ENCODE results near the gene RFPL4AL1.
"Not testable (repeated sequence)": the region's sequence is repeated elsewhere in the genome, so short reads cannot be mapped to it uniquely, and the experiment has no call there.

Gene RFPL4AL1

GRCh38 chr19:55768818-55769217 lies at the start of gene RFPL4AL1:
TSS of gene RFPL4AL1 (plus strand) at chr19:55769118. CDS start at chr19:55771805, 2,687 bp downstream.
- not testable (repeated sequence) for DNase-seq (ENCODE audit: low read depth, low spot score)

DNA sequence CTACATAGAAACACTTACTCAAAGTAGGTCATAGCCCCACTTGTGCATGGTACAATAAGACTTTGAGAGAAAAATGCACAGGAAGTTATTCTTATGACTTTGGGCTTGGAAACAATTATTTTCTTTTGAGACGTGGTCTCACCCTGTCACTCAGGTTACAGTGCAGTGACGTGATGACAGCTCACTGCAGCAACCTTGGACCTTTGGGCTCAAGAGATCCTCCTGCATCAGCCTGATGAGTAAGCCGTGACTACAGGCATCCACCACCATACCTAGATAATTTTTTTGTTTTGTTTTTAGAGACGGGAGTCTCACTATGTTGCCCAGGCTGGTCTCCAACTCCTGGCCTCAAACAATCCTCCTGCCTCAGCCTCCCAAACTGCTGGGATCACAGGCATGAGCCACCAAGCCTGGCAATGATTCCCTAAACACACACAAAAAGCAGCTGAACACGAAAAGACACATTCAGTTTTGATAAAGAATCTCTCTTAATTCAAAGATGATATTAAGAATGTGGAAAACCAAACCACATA lies 48.6 kb upstream of the RFPL4AL1 start:
- no peak for DNase-seq (ENCODE audit: low read depth, low spot score)

GRCh38 chr19:55720801-55721200 lies 48.1 kb upstream of the RFPL4AL1 start:
- DNase-seq (ENCODE audit: low read depth, low spot score) = no peak

- DNase-seq (ENCODE audit: low read depth, low spot score) = no peak
Measured at GRCh38 chr19:55723491-55723890, 45.4 kb upstream of the RFPL4AL1 start.

- not testable (repeated sequence) for DNase-seq (ENCODE audit: low read depth, low spot score)
Measured at GRCh38 chr19:55730378-55730777, 38.5 kb upstream of the RFPL4AL1 start.

- no peak for DNase-seq (ENCODE audit: low read depth, low spot score)
Measured at GRCh38 chr19:55738302-55738701, 30.6 kb upstream of the RFPL4AL1 start, which contains the start of gene NLRP9. TSS of gene NLRP9 (minus strand) at chr19:55738402. CDS start at chr19:55738374, 28 bp downstream.

DNA sequence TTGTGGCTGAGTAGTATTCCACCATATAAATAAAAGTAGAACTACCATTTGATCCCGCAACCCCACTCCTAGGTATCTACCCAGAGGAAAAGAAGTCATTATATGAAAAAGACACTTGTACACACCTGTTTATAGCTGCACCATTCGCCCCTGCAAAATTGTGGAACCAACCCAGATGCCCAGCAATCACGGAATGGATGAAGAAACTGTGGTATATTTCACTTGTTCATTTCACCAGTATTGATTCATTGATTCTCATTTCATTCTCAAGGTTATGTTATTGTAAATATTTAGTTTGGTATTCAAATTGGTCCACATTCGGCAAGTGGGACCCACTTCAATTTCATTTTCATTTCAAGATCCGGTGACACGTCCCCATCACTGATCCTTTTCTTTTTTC lies 18.2 kb upstream of the RFPL4AL1 start:
- no peak for DNase-seq (ENCODE audit: low read depth, low spot score)

- DNase-seq (ENCODE audit: low read depth, low spot score) = no peak
Measured at GRCh38 chr19:55753401-55753800, 15.5 kb upstream of the RFPL4AL1 start.

GRCh38 chr19:55756808-55757207 lies 12.1 kb upstream of the RFPL4AL1 start:
- not testable (repeated sequence) for DNase-seq (ENCODE audit: low read depth, low spot score)

- not testable (repeated sequence) for DNase-seq (ENCODE audit: low read depth, low spot score)
Measured at GRCh38 chr19:55758797-55759196, 10.1 kb upstream of the RFPL4AL1 start, which contains the start of gene RFPL4A. TSS of gene RFPL4A (plus strand) at chr19:55759097. CDS start at chr19:55761801, 2,704 bp downstream.

GRCh38 chr19:55766466-55766865 lies 2.5 kb upstream of the RFPL4AL1 start:
- no peak for DNase-seq (ENCODE audit: low read depth, low spot score)

DNA sequence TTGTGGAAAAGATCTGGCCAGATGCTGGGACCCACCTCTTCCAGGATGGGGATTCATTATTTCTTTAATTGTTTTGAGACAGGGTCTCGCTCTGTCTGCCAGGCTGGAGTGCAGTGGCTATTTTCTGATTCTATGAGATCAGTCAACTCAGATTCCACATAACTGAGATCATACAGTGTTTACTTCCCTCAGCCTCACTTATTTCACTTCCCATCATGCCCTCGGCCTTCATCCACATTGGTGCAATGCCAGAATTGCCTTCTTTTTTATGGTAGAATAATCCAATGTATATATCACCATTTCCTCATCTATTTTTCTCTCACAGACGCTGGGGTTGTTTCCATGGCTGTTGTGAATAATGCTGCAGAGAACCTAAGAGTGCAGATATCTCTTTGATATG lies 714 bp downstream of the RFPL4AL1 start:
- DNase-seq (ENCODE audit: low read depth, low spot score) = not testable (repeated sequence)

DNA sequence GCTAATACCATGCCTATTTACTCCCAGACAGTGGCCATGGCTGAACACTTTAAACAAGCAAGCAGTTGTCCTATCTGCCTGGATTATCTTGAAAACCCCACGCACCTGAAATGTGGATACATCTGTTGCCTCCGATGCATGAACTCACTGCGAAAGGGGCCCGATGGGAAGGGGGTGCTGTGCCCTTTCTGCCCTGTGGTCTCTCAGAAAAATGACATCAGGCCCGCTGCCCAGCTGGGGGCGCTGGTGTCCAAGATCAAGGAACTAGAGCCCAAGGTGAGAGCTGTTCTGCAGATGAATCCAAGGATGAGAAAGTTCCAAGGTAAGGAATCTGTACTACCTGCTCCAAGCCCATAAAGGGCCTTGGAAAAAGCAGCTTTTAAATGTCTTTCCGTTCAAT lies 8.6 kb downstream of the RFPL4AL1 start:
- DNase-seq (ENCODE audit: low read depth, low spot score) = no peak

GRCh38 chr19:55778331-55778730 lies 9.4 kb downstream of the RFPL4AL1 start:
- DNase-seq (ENCODE audit: low read depth, low spot score) = no peak

DNA sequence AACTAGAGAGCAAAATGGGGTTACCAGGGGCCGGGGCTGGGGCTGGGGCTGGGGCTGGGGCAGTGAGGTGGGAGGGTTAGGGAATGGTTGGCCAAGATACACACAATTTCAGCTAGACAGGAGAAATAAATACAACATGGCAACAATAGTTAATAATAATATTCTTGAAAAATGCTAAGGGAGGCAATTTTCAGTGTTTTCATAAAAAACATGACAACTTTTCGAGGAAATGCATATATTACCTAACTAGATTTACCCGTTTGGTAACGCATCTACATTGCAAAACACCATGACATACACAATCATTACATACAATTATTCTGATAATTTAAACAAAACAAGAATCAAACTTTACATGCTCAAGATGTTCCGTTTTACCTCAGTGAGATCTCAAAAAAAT lies 12.2 kb downstream of the RFPL4AL1 start:
- no peak for DNase-seq (ENCODE audit: low read depth, low spot score)

DNA sequence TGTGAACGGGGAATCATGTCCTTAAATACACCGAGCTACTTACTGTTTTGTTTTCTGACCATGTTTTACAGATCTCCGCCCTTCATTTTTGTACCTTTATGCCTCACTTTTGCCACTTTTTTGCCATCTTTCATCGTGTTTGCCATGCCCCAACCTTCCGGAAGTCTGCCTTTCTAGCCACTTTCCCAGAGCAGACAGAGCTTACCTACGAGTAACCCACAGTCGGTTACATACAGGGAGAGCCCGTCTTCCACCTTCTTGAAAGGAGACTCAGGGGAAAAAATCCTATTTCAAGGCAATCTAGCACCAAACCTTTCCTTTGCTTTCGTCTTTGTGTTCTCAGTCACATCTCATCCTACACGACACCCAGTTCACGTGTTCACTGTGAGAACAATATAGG lies 26.1 kb downstream of the RFPL4AL1 start:
- no peak for DNase-seq (ENCODE audit: low read depth, low spot score)

DNA sequence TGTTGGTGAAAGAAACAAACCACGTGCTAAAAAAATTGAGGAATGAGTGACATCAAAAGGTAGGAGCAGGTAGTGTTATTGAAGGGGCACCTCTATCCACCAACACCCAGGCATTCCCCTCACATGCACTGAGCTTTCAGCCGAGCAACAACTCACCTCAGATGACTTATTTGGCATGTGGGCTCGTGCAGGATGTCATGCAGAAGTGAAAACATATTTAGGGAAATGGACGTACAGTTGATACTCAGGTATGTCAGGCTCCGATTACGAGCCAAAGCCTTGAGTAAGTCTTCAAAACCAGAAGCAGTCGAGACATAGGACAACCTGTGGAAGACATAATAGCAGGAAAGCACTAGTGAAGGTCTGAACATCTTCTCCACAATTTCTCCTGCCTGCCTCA lies 32.5 kb downstream of the RFPL4AL1 start:
- DNase-seq (ENCODE audit: low read depth, low spot score) = no peak

DNA sequence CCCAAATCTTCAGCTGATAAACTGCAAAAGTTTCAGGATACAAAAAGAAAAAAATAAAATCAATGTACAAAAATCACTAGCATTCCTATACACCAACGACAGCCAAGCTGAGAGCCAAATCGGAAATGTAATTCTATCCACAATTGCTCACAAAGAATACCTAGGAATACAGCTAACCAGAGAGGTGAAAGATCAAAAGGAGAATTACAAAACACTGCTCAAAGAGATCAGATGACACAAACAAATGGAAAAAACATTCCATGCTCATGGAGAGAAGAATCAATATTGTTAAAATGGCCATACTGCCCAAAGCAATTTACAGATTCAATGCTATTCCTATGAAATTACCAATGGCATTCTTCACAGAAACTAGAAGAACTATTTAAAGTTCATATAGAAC lies 33.4 kb downstream of the RFPL4AL1 start:
- DNase-seq (ENCODE audit: low read depth, low spot score) = no peak

DNA sequence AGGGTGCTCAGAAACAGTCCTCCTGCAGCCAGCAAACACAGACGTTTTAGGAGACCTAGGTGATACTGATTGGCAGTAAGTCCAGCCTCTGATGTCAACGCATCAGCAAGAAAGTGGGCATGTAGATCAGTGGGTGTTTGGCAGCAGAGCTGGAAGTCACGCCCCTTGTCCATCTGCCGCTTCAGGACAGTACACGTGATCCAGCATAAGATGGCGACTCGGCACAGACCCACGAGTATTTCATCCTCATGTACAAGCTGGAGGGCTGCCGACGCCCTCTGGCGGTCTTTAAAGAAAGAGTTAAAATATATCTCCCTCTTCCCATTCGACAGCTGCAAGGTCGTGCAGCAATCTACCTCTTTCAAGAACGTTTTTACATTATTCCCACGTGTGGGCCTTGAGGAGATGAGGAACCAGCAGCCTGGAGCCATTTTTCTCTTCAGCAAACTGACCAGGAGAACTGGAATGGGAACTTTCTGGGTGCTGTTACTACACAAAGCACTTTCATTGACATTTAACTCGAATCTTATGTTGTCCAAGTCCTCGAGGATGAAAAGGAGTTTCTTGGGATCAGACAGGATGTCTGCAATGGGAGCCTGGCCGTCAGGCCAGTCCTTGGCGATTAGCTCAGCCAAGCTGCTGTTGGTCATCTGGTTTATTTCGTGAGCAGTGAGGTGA lies 40.6 kb downstream of the RFPL4AL1 start:
- no peak for DNase-seq (ENCODE audit: low read depth, low spot score)

DNA sequence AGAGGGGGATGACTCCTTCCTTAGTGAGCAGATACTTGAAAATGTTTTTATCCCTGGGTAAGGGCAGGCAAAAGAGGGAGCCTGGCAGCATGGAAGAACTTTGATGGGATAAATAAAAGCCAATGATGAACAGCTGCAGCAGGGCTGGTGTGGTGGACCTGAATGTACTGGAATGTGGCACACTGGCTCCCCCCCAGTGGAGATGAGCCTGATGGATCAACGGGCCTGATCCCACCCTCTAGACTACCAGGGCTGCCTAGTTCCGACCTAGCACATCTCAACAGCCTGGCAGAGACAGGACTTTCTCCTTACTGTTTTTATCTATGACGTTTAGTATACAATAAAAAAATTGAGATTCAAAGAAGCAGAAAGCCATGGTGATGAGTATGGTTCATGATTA lies 42.4 kb downstream of the RFPL4AL1 start:
- DNase-seq (ENCODE audit: low read depth, low spot score) = no peak

GRCh38 chr19:55812449-55812848 lies 43.5 kb downstream of the RFPL4AL1 start:
- no peak for DNase-seq (ENCODE audit: low read depth, low spot score)

- no peak for DNase-seq (ENCODE audit: low read depth, low spot score)
Measured at GRCh38 chr19:55813906-55814305, 45.0 kb downstream of the RFPL4AL1 start.

DNA sequence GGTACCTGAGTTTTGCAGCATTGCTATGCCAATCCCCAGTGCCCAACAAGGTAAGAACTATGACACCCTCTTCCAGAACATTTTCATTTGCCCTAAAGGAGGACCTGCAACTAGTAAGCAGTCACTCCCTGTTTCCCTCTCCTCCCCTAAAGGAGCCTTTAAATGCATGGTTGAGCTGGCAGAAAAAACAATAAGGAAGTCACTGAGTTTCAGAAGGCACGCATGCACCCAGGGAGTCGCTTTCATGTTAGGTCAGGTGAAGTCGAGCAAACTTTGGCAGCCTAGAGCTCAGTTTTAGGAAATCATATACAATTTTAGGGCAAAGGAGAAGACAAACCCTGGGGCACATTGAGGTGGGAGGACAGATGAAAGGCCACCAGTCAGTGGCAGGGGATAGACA lies 51.1 kb downstream of the RFPL4AL1 start:
- DNase-seq (ENCODE audit: low read depth, low spot score) = no peak

Measured in activated CD4-positive, CD25-positive, alpha-beta regulatory T cell treated with anti-CD3 and anti-CD28 coated beads, Interleukin-2, amount 50 U/mL, for 16 hours (primary cell).